NB4 (cell line): ENCODE results near the gene GPSM1.

ENCODE experiments used
- CTCF ChIP-seq: IDR thresholded peaks from one replicate; pipeline ENCODE4 v1.5.1; 2012; ENCODE audit warnings: low read depth, low read length
- MAX ChIP-seq: IDR thresholded peaks from 2 replicates; pipeline ENCODE4 v1.6.1; 2011; ENCODE audit warnings: low read depth, low read length
- MYC ChIP-seq: IDR thresholded peaks from 2 replicates; pipeline ENCODE4 v1.6.1; 2011; ENCODE audit warnings: low read depth, low read length
- POLR2A ChIP-seq: IDR thresholded peaks from 2 replicates; pipeline ENCODE4 v1.6.1; 2011; ENCODE audit warnings: mild to moderate bottlenecking; ENCODE audit not compliant: insufficient read length; ENCODE audit errors: extremely low read depth

- no peak for TF ChIP-seq CTCF
- no peak for TF ChIP-seq POLR2A
- no peak for TF ChIP-seq MYC
- no peak for TF ChIP-seq MAX
Observed at GRCh38 chr9:136361047-136361753, 33.9 kb downstream of the GPSM1 start.
